B cell (primary cell): ENCODE data around the gene L3MBTL3.

ENCODE experiments used
- CTCF ChIP-seq: fragments of 200-600 bp; IDR thresholded peaks from one replicate; pipeline ENCODE4 v1.8.0; 2022; ENCODE audit warnings: antibody characterized with exemption, mild to moderate bottlenecking
- EZH2 ChIP-seq: IDR thresholded peaks from 2 replicates; pipeline ENCODE4 v1.6.1; 2012; ENCODE audit warnings: borderline replicate concordance, low read depth, mild to moderate bottlenecking, moderate library complexity, low read length; ENCODE audit not compliant: insufficient read depth, poor library complexity, severe bottlenecking

DNA sequence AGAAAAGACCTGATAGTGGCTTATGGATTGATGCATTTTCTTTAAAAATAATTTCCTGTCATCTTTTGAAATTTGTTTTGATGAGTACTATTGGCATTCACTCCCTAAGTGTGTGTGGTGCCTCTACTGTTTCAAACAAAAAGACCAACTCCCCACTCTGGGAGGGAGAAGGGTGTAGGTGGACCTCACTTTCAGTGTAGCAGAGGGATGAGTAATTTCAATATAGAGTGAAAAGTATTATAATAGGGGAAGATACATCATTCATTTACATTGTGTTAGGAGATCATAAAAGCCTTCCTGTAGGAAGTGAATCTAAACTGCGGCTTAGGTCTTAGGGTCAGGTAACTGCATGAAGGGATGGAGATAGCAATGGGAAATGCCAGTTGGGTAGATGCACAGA, 158.0 kb downstream of the L3MBTL3 start:
- TF ChIP-seq CTCF (no peak), EZH2 (no peak)
